GM19351 (cell line): ENCODE results near the gene UAP1L1.

Experiments used
- ATAC-seq: cut with Tn5 transposase; IDR thresholded peaks from one replicate; pipeline ENCODE4 v1.9.1; 2021; ENCODE audit warnings: mild to moderate bottlenecking, moderate library complexity; ENCODE audit not compliant: unreplicated experiment

UAP1L1 gene

GRCh38 chr9:137089232-137089947 lies 12.1 kb downstream of the UAP1L1 start:
- no peak for ATAC-seq

GRCh38 chr9:137095664-137096517 lies 18.6 kb downstream of the UAP1L1 start:
- ATAC-seq: peak; percentile 85

DNA sequence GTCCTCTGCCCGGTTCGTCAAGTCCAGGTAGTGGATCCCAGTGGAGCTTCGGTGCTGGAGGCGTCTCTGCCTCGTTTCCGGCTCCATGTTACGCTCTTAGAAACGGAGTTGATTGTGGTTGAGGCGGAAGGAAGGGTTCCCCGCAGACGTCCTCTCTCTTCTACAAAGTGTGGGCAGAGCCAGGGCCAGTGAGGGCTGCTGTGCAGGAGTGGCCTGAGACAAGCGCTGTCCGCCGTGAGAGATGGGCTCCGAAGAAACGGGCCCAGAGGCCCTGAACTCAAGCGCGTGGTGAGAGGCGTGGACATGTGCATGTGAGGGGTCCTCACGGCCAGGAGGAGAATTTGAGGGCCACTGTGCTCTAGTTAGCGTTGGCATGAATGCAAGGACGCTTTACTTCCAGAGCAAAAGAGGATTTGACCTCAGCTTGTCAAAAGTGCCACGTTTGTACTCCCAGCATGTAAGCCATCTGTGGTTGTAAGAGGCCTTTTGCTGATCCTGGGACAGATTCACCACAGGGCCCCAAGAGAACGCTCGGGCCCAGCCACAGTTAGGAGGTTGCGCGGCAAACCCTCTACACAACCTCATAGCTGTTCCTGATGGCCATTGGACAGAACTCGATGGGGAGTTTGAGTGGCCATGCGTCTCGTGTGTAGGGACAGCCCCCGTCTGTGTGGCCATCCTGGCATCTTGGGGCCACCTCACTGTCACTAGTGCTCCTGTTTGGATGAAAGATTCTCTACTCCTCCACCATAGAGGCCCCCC lies 19.6 kb downstream of the UAP1L1 start:
- ATAC-seq: no peak

DNA sequence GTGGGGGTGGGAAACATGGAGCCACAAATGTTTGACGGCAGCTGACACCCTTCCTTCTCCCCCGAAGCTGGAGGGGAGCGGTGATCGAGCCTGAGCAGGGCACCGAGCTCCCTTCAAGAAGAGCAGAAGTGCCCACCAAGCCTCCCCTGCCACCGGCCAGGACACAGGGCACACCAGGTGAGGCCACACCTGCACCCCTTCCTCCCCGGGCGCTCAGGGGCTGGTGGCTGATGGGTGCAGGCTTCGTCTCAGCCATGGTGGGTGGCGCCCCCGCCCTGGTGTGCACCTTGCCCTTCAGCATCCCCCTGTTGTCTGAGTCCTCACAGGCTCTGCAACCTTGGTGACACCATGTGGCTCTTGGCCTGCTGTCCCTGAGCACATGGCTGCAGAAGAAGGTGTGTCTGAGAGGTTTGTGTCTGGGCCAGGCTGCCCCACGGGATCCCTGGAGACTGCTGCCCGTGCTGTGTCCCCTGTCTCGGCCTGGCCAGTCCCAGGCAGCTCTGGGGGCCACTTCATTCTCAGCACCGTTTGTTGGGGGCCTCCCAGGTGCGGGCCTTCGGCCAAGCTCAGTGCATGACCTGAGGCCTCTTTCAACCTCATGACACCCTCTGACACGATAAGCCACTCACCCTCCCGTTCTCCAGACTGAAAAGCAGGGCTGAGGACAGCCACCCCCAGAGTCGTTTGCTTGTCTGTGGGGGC lies 20.6 kb downstream of the UAP1L1 start:
- ATAC-seq: no peak

- no peak for ATAC-seq
Observed at GRCh38 chr9:137099231-137099630, 21.9 kb downstream of the UAP1L1 start.

DNA sequence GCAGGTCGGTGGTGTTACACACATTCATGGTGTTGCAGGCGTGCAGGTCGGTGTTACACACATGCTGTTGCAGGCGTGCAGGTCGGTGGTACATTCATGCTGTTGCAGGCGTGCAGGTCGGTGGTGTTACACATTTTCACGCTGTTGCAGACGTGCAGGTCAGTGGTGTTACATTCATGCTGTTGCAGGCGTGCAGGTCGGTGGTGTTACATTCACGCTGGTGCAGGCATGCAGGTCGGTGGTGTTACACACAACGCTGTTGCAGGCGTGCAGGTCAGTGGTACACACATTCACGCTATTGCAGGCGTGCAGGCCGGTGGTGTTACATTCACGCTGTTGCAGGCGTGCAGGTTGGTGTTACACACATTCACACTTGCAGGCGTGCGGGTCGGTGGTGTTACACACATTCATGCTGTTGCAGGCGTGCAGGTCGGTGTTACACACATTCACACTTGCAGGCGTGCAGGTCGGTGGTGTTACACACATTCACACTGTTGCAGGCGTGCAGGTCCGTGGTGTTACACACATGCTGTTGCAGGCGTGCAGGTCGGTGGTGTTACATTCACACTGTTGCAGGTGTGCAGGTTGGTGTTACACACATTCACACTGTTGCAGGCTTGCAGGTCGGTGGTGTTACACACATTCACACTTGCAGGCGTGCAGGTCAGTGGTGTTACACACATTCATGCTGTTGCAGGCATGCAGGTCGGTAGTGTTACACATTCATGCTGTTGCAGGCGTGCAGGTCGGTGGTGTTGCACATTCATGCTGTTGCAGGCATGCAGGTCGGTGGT lies 26.1 kb downstream of the UAP1L1 start:
- no peak for ATAC-seq

DNA sequence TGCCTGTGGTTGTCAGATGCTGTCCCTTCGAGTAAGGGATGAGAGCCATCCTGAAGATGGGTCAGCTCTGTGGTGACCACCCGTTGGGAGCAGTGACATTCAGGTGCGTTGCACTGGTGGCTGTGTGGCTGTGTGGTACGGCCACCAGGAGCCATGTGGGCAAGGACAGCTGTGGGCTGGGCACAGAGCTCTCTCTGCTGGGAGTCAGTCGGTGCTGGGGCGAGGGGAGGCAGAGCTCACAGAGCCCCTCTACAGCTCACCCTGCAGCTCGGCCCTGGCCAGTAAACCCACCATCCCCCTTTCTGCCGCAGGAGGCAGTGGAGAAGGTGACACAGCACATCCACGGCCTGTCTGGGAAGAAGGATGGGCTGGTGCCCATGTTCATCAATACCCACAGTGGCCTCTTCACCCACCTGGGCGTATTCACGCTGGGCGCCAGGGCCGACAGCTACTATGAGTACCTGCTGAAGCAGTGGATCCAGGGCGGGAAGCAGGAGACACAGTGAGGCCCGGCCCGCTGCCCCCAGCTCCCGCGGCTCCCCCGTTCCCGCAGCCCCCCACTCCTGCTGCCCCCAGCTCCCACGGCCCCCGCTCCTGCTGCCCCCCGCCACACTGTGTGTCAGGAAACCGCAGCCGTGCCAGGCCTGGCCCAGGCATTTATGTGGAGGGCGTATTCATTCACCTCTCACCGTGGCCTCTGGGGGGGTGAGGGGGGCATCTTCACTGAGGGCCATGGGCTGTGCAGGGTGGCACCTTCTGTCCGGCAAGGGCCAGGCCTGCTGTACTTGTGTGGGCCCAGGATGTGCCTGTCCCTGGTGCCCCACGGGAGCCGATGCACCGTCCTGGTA lies 28.7 kb downstream of the UAP1L1 start:
- no peak for ATAC-seq

- ATAC-seq: no peak
Observed at GRCh38 chr9:137106662-137107250, 29.4 kb downstream of the UAP1L1 start.

DNA sequence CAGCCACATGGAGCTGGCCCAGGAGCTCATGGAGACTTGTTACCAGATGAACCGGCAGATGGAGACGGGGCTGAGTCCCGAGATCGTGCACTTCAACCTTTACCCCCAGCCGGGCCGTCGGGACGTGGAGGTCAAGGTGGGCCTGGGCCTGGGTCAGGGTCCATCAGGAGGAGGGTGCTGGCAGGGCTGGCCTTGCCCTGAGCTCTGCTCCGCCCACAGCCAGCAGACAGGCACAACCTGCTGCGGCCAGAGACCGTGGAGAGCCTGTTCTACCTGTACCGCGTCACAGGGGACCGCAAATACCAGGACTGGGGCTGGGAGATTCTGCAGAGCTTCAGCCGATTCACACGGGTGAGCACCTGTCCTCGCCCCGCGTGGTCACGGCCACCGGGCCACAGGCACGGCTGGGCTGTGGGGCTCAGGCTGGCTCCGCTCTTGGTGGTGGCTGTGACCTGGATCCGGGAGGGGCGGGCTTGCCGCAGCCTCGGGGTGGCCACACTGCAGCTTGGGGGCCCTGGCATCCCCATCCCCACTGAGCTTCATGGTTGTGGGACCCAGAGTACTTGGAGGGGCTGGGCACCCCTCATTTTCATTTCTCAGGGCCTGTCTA lies 30.1 kb downstream of the UAP1L1 start:
- ATAC-seq: no peak

GRCh38 chr9:137107982-137108381 lies 30.7 kb downstream of the UAP1L1 start:
- no peak for ATAC-seq

- no peak for ATAC-seq
Observed at GRCh38 chr9:137108608-137109249, 31.4 kb downstream of the UAP1L1 start.

- ATAC-seq: no peak
Observed at GRCh38 chr9:137109250-137110146, 32.2 kb downstream of the UAP1L1 start.

DNA sequence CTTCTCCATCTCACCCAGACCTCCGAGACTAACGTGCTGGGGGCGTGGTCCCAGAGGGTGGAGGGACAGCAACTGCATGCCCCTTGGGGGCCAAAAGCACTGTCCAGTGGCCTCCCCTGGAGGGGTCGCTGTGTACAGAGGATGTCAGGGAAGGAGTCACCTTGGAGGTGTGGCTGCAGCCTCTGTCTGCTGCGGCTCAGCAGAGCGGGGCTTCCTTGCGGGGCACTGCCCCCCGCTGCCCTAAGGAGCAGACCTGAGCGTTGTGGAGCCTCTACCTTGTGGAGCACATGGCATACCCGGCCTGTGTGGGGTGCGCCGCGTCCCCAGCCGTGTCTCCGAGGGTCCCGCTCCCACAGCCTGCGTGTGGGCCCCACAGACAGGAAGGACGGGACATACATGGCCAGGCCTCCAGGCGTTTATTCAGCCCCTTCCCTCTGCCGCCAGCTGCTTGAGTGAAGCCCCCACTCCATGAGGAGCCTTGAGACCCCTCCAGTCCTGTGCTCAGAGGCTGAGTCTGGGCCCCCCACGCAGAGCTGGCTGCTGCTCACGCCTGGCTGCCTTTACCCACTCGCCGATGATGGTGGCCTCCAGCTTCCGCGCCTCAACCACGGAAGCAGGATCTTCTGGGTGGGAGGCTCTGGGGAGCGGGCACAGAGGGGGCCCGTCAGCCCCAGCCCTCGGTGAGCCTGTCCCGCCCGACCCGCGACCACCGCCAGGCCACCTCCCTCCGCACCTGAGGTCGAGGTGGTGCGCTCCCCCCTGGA lies 33.0 kb downstream of the UAP1L1 start:
- ATAC-seq: no peak

DNA sequence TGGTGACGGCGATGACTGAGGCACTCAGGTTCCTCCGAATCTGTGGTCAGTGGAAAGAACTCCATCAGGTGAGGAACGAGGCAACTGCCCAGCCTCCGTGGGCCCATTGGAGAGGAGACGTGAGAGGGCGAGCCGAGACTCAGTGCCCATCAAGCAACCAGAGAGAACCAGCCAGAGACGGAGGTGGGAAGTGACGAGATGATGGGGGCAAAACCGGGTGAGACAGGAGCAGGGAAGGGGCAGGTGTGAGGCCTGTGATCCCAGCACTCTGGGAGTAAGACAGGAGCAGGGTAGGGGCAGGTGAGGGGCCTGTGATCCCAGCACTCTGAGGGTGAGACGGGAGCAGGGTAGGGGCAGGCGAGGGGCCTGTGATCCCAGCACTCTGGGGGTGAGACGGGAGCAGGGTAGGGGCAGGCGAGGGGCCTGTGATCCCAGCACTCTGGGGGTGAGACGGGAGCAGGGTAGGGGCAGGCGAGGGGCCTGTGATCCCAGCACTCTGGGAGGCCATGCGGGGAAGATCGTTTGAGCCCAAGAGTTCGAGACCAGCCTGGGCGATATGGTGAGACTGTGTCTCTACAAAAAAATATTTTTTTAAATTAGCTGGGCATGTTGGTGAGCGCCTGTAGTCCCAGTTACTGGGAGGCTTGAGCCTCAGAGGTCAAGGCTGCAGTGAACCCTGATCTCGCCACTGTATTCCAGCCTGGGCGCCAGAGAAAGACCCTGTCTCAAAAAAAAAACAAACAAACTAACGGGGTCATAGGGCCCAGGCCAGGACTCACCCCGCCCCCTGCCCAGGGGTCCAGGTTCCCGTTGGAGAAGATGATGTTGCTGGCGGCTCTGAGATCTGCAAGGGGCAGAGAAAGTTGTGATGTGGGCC lies 33.8 kb downstream of the UAP1L1 start:
- no peak for ATAC-seq
